ENCODE results near the gene SNRNP27. TPM values are rescaled to one million over a fixed set of nuclear protein-coding genes. Genes with fewer than 3 reads are reported as not detected.

SNRNP27 gene
- total and polyA plus RNA-seq, 2 of the 8 experiments (the other 6 are each of a cell fraction or from before 2014, with no cell fraction given): 11.1 to 40.5 TPM

DNA sequence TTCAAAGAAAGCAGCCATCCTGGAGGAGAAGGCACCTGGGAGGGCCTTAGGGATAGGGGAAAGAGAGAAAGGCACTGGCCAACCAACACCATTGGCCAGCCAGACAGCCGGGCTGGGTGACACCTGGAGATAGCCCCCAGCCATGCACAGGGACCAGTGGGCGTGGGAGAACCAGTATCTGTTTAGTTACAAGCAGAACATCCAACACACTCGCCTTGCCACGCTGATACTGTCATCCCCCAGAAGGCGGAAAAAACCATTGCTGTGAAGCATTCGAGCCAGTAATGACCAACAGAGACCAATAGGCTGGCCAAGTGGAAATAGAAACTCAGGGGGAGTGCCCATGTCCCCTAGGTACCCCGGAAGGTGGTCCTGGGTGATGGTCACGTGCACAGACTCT is 52.2 kb downstream of the SNRNP27 start:
- Histone ChIP-seq H3K4me2 (ENCODE audit: insufficient read depth in 1 of 2, low read depth in 2 of 2, low read length in 2 of 2) (no peak overlapping the region), H3K4me1 (replicated peaks in 1 of 4; ENCODE audit: control insufficient read depth in 3 of 4, insufficient read depth in 4 of 4, low read length in 3 of 4) (peaks cover 0 to 3% (median 0%) of the 10 kb centered on the region in 4 experiments; a peak in 1 of 7 replicates), H3K36me3 (ENCODE audit: control insufficient read depth in 2 of 4, insufficient read depth in 4 of 4, low read length in 3 of 4) (no peaks in the 10 kb centered on the region), H3K4me3 (ENCODE audit: extremely low read depth in 1 of 4, insufficient read depth in 2 of 4, low read depth in 3 of 4, low read length in 4 of 4) (no peak overlapping the region), H3K9me3 (ENCODE audit: insufficient read depth in 2 of 2, low read depth in 1 of 2, low read length in 1 of 2) (no peaks in the 10 kb centered on the region), H4K5ac (ENCODE audit: insufficient read length, low read depth, low read length) (no peak overlapping the region), H3K23me2 (ENCODE audit: low read depth, low read length) (no peaks in the 10 kb centered on the region), H4K91ac (replicated peaks; ENCODE audit: insufficient read length, low read length) (no peak overlapping the region), H4K8ac (ENCODE audit: extremely low read depth, insufficient read depth, low read length) (no peak overlapping the region; the same call in 1 of the 2 replicates), H3K27me3 (replicated peaks in 1 of 4; ENCODE audit: control insufficient read depth in 3 of 4, extremely low read depth in 1 of 4, insufficient read depth in 3 of 4, low read length in 3 of 4) (no peaks in the 10 kb centered on the region; a peak in 1 of 7 replicates), H2BK12ac (ENCODE audit: low read depth, low read length) (no peak overlapping the region), H4K20me1 (replicated peaks in 1 of 2; ENCODE audit: control insufficient read depth in 1 of 2, insufficient read depth in 2 of 2, low read length in 2 of 2) (no peaks in the 10 kb centered on the region), H2BK15ac (ENCODE audit: low read length) (no peak overlapping the region), H2AFZ (ENCODE audit: low read length) (no peak overlapping the region), H3K9ac (replicated peaks in 1 of 4; ENCODE audit: extremely low read depth in 1 of 4, low read depth in 3 of 4, low read length in 3 of 4) (no peak overlapping the region), H3K56ac (replicated peaks; ENCODE audit: insufficient read length, low read depth, low read length) (no peak overlapping the region), H3K79me2 (ENCODE audit: control insufficient read depth in 1 of 2, insufficient read depth in 2 of 2, low read length in 2 of 2) (no peaks in the 10 kb centered on the region), H3K18ac (ENCODE audit: extremely low read depth, low read length) (no peak overlapping the region), H2BK120ac (replicated peaks; ENCODE audit: low read depth, low read length) (no peak overlapping the region), H2BK5ac (ENCODE audit: low read depth, low read length) (no peak overlapping the region), H2AK5ac (ENCODE audit: low read depth, low read length) (no peak overlapping the region), H3K4ac (replicated peaks; ENCODE audit: insufficient read length, low read depth, low read length) (no peak overlapping the region), H2BK20ac (ENCODE audit: low read length) (no peak overlapping the region), H3K27ac (ENCODE audit: low read depth, low read length) (no peak overlapping the region), H3K14ac (ENCODE audit: insufficient read length) (no peak overlapping the region), H3K79me1 (ENCODE audit: low read depth, low read length) (no peaks in the 10 kb centered on the region), H3K23ac (ENCODE audit: insufficient read length) (no peak overlapping the region)
- ChIA-PET CTCF (ENCODE audit: partially characterized antibody) (interaction anchor here (0.6 to 2.7 kb wide), 9 partner anchors 9 to 1686 kb away, joined by 3 to 10 read pairs (median 4); partner anchors contain the start of gene MXD1), POLR2A (ENCODE audit: partially characterized antibody) (interaction anchor here (0.9 kb wide), 1 partner anchor 32 kb away, joined by 3 read pairs; no protein-coding TSS in a partner anchor)
- FAIRE-seq (no peak), DNase-seq (ENCODE audit: low read depth in 1 of 2, low spot score in 2 of 2) (no peak)
- 87% methylated on average over 8 of the region's 8 CpGs; no CpG with 5 or more reads in 1 of the 2 experiments for WGBS, 2 experiments (ENCODE audit: extremely low coverage in 1 of 2, insufficient coverage in 1 of 2, insufficient read length in 1 of 2, insufficient replicate concordance in 2 of 2, low coverage in 1 of 2, low lambda C conversion rate in 2 of 2, missing lambda C conversion rate in 1 of 2)
- TF ChIP-seq E2F6 (IDR thresholded peaks at IDR 0.05) (no peak), GTF2F1 (IDR thresholded peaks at IDR 0.05; ENCODE audit: borderline replicate concordance, low read depth, low read length) (no peak)

Data from H1 (cell line).